GM18519 (cell line): ENCODE results near the gene ECT2.
"Not testable (repeated sequence)": the region's sequence is repeated elsewhere in the genome, so short reads cannot be mapped to it uniquely, and the experiment has no call there.

Experiments used
- ATAC-seq: cut with Tn5 transposase; IDR thresholded peaks from one replicate; pipeline ENCODE4 v1.9.1; 2021; ENCODE audit warnings: mild to moderate bottlenecking, moderate library complexity; ENCODE audit not compliant: unreplicated experiment, low FRiP score

Gene ECT2

DNA sequence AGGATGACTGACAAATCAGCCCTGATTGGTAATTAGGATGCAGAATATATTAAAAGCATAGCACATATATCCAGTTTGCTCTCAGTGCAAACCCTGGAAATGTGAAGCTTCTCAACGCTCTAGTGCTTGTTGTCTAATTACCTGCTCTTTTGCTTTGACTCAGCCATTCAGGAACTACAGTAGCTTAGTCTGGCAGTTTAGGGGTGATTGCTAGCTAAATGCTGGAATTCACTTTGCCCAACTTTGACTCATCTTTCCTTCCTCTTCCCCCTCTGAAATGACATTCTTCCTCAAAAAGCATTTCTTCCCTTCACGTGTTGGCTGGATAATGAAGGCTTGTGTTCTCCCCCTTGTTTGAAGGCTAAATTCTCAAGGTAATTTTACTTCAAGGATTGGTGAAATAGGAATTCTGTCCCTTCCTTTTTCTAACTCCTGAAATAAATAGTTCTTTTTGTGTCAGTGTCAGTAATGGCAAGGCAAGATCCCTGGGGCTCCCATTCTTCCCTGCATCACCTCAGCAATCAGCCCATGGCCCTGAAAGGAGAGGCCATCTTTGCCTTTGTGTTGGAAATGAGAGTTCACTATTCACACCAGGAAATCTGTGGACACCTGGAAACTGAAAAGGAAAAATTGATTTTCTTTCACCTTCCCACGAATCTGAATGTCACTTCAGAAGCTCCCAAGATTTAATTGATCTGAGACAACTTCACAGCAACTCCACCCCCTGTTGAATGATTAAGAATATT, 103.6 kb downstream of the ECT2 start:
- no peak for ATAC-seq

DNA sequence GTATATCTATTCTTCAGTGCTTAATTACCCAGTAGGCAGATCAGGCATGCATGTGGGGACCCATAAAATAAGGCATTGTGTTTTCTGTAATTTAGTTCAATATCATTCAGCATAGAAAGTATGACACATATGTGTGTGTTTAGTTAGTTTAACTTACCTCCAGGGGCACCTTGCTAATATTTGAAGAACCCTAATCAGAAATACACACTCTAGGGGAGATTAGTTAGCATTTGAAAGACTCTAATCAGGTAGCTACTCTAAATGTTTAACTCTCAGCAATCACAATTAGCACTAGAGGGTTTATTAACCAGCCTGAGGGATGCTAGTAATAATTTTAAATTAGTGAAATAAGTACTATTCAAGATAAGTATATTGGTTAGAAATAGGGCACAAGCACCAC, 104.5 kb downstream of the ECT2 start:
- ATAC-seq, result no peak

DNA sequence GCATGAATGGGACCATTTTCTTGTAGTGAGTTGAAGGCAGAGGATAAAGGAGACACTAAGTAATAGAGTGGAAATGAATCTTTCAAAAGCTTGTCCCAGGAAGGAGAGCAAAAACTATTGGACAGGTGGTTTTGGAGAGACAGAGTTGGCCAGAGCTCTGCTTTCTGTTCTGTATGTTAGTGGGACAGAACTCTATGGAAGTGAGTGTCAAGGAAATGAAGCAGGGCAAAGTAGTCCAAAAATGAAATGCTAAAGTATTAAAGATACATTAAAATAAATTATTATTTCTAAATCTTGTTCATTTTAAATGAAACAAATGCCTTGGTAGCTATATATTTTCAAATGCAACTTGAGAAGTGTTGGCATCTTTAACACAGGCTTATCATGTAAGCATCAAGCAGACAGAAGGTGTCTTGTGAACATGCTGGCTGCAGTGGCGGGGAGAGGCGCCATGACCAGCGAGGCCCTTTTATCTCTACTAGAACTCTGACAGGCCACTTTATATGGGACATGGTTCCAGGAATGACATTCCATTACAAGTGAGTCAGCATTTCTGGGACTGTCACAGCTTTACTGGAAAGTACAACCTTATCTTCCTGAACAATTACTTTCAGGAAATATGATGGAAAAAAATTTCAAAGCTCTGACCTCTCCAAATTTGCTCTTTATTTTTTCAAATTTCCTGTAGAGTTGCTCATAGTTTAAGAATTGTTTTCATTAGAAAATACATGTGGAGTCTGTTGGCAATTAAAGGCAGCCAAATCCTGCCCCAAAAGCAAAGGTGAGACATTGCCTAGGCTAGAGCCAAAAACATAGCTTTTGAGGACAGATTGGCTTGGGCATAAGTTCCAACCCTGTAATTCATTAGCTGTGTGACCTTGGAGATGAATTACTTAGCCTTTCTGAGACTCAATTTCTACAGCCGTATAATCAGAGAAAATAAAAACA, 106.5 kb downstream of the ECT2 start:
- no peak for ATAC-seq

DNA sequence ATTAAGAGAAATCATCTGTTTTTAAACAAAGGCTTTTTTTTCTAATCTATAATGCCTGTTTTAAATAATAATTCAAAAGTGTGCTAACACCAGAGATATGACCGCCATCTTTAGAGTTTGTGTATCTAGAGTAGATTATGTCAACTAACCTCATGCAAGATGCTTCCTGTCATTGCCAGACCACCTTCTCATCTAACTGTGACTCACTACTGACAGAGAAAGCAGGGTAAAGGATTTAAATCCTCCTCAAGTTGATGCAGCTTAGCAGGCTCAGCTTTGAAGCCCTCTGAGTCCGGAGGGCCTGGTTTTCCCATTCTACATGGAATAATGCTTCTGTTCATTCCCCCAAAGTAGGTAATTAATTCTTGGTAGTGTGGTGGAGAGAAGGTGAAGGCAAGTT, 108.5 kb downstream of the ECT2 start:
- ATAC-seq, result no peak

DNA sequence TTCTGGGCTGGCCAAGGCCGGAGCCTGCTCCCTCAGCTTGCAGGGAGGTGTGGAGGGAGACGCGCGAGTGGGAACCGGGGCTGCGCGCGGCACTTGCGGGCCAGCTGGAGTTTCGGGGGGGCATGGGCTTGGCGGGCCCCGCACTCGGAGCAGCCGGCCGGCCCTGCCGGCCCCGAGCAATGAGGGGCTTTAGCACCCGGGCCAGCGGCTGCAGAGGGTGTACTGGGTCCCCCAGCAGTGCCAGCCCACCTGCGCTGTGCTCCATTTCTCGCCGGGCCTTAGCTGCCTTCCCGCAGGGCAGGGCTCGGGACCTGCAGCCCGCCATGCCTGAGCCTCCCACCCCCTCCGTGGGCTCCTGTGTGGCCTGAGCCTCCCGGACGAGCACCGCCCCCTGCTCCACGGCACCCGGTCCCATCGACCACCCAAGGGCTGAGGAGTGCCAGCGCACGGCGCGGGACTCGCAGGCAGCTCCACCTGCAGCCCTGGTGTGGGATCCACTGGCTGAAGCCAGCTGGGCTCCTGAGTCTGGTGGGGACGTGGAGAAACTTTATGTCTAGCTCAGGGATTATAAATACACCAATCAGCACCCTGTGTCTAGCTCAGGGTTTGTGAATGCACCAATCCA, 116.3 kb downstream of the ECT2 start:
- ATAC-seq, result not testable (repeated sequence)

DNA sequence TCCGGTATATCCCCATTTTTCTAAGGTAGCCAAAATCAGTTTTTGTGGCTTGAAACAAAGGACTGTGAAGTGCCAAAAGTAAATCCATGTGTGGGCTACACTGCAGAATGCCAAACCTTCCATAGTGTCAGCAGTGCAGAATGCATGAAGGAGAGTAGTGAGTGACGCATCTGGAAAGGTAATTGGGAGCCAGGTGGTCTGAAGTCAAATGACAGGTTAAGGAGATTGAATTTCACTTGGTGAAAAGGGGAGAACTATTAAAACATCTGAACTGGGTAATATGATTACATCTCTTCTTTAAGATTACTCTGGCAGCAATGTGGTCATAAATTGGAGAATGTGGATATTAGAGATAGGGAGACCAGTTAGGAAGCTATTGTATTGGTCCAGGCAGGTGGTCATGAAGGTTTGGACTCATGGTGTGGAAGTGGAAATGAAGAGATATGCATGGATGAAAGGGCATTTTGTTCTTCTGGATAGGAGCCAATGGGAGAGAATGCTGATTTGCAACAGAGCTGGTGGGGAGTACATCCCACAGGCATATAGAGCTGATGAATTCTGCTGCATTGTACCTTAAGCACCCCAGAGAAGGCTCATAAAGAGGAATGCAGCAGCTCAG, 118.2 kb downstream of the ECT2 start:
- no peak for ATAC-seq

DNA sequence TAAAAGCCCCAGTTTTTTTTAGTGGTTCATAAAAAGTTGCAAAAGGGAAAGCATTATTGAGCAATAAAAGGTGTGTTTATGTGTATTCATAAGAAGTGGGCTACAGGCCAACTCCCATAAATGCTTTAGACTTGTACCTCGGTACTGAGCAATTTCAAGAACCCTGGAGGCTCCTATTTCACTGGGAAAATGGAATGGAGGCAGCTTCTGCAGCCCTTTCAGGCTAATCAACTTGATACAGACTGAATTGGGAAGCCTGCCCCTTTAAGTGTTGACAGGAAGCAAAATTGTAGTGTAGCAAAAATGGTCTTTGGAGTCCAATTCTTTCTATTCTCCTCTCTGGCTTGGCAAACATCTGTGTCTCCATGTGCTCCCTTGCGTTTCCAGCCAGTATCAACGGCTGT, 118.8 kb downstream of the ECT2 start:
- ATAC-seq, result no peak

DNA sequence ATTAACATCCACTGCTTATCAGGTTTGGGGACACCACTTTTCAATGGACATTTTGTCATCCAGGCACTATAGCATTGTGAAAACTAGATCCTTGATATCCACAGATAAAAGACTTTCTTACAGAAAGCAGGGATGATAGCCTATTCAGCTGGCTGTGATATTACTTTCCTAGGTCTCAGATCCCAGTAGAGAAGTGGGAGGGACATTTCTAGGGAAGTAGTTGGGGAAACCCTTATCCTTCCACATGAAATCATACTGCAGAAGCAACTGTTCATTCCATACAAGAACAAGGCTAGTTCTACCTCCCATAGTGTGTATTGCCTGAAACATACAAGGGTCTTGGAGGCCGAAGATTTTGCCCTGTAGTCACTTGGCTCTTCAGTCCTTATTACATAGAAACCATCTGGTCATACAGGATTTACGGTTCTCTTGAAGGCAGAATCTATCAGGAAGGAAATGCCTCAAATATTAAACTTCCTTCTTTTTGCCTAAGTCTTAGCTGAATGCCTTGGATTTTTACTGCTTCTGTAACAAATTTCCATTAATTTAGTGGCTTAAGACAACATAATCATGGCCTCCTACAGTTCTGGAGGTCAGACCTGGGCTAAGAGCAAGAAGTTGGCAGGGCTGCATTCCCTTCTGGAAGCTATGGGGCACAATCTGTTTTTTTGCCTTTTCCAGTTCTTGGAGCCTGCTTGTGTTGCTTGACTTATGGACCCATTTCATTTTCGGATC, 119.4 kb downstream of the ECT2 start:
- ATAC-seq, result no peak
